BE2C (cell line): ENCODE results near the gene CHDH.

Experiments
- DNase-seq: peaks from one replicate; pipeline ENCODE4 v3.0.0-alpha.2; 2020
- H3K27me3 ChIP-seq: fragments of 250-450 bp; sonication (Bioruptor Pico); 2 replicates; pipeline ENCODE4 v1.5.1; 2020; ENCODE audit warnings: mild to moderate bottlenecking
- H3K36me3 ChIP-seq: fragments of 250-450 bp; sonication (Bioruptor Pico); 2 replicates; pipeline ENCODE4 v1.5.1; 2020; ENCODE audit warnings: mild to moderate bottlenecking
- H3K4me1 ChIP-seq: fragments of 250-450 bp; sonication (Bioruptor Pico); 2 replicates; pipeline ENCODE4 v1.5.1; 2020
- H3K4me3 ChIP-seq: 2 replicates; pipeline ENCODE4 v1.5.1; 2011; ENCODE audit warnings: low read depth, low read length
- H3K9me3 ChIP-seq: fragments of 250-450 bp; sonication (Bioruptor Pico); 2 replicates; pipeline ENCODE4 v1.5.1; 2020
- TF ChIP-seq, protein P1 (sequence below): IDR thresholded peaks from 2 replicates; pipeline ENCODE4 v1.5.1; 2012; ENCODE audit warnings: mild to moderate bottlenecking, low read depth, low read length

The CHDH gene

DNA sequence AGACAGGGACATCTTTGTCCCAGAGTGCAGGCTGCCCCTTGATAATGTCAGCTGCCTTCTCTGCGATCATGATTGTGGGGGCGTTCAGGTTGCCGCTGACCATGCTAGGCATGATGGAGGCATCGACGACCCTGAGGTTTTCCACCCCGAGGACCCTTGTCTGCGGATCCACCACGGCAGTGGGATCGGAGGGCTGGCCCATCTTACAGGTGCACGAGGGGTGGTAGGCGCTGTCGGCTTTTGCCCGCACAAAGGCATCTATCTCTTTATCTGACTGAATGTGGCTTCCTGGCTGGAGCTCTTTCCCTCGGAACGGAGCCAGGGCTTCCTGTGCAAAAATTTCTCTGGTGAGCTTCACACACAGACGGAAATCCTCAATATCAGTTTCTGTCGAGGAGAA is 28.4 kb downstream of the CHDH start:
- Histone ChIP-seq H3K36me3 (no peaks in the 10 kb centered on the region), H3K9me3 (no peaks in the 10 kb centered on the region), H3K4me3 (no peak overlapping the region), H3K27me3 (no peaks in the 10 kb centered on the region), H3K4me1 (no peaks in the 10 kb centered on the region)
- TF ChIP-seq, protein P1, sequence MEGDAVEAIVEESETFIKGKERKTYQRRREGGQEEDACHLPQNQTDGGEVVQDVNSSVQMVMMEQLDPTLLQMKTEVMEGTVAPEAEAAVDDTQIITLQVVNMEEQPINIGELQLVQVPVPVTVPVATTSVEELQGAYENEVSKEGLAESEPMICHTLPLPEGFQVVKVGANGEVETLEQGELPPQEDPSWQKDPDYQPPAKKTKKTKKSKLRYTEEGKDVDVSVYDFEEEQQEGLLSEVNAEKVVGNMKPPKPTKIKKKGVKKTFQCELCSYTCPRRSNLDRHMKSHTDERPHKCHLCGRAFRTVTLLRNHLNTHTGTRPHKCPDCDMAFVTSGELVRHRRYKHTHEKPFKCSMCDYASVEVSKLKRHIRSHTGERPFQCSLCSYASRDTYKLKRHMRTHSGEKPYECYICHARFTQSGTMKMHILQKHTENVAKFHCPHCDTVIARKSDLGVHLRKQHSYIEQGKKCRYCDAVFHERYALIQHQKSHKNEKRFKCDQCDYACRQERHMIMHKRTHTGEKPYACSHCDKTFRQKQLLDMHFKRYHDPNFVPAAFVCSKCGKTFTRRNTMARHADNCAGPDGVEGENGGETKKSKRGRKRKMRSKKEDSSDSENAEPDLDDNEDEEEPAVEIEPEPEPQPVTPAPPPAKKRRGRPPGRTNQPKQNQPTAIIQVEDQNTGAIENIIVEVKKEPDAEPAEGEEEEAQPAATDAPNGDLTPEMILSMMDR = no peak
- no peak for DNase-seq

DNA sequence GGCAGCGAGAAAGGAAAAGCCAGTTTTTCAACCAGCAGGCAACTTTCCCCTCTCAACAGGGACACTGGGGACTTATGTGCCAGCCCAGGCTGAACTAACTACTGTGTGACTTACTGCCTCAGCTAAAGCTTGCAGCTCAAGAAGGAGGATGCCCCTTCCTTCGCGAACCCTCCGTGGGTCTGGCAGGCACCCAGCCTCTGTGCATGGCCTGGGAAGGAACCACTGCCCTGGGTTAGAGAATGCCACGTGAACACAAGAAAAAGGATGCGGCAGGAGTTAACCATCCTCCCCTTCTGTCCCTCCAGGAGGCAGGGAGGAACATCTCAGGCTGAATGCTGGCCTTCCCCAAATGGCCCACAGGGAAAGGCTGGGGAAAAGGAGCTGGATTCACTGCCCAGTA is 29.0 kb downstream of the CHDH start:
- no peaks in the 10 kb centered on the region for H3K9me3 ChIP-seq
- TF ChIP-seq, protein P1 = no peak
- no peaks in the 10 kb centered on the region for H3K4me1 ChIP-seq
- no peak overlapping the region for H3K4me3 ChIP-seq
- no peak for DNase-seq
- H3K27me3 ChIP-seq = no peaks in the 10 kb centered on the region
- no peaks in the 10 kb centered on the region for H3K36me3 ChIP-seq

DNA sequence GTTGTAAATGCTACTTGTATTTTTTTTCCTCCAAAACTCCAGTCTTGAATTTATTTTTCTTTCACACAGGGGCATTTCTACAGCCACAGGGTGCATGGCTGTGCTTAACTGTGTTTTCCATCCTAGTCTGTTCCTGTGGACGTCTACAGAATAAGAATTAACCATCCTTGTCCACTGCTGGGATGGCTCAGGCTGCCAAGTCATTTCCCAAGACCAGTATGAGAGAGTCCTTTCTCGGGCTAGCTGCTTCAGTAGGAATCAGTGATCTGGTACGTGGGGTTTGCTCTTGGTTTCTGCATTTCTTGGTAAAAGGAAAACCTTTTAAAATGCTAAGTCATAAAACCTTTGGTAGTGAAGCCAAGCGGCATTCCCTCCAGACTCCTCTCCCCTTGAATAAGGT is 29.8 kb downstream of the CHDH start:
- no peaks in the 10 kb centered on the region for H3K9me3 ChIP-seq
- no peaks in the 10 kb centered on the region for H3K36me3 ChIP-seq
- TF ChIP-seq, protein P1 = no peak
- no peaks in the 10 kb centered on the region for H3K27me3 ChIP-seq
- H3K4me1 ChIP-seq = no peaks in the 10 kb centered on the region
- DNase-seq = no peak
- no peak overlapping the region for H3K4me3 ChIP-seq

DNA sequence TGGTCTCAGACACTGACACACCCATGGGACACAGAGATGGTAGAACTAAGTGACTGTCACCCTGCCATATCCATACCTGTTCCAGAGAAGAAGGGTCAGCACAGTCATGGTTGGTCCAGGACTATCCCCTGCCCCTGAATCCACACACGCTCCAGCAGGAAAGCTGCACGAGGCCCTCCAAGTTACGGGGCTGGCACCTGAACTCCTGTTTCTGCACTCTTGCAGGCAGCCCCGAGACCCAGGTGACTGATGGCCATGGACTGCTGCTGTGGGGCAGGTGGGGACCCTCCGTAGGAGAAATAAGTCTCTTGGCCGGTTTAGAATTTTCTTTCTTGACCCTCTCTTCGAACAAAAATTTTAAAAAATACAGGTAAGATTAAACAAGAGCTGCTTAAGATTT is 30.6 kb downstream of the CHDH start:
- H3K4me3 ChIP-seq = no peak overlapping the region
- no peak for DNase-seq
- TF ChIP-seq, protein P1 = no peak
- H3K36me3 ChIP-seq = no peaks in the 10 kb centered on the region
- no peaks in the 10 kb centered on the region for H3K9me3 ChIP-seq
- H3K27me3 ChIP-seq = no peaks in the 10 kb centered on the region
- H3K4me1 ChIP-seq = no peaks in the 10 kb centered on the region

DNA sequence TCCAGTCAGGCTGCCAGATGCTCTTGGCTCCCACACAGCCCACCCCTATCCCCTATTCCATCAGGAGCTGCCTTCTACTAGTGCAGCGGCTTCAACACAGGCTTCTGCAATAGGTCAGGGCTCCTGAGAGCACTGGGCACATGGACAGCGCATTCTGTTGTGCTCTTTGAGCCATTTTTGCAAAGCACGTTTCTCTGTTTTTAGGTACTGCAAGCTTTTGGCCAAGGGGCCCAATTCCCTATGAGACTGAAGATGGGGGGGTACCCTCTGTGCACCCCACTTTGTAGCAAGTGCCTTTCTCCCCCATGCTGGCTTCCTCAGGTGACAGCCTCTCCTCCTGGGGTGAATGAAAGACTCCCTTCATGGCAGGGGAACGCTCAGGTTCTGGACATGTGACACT is 31.2 kb downstream of the CHDH start:
- Histone ChIP-seq H3K36me3 (no peaks in the 10 kb centered on the region), H3K27me3 (no peaks in the 10 kb centered on the region), H3K4me1 (no peaks in the 10 kb centered on the region), H3K9me3 (no peaks in the 10 kb centered on the region), H3K4me3 (no peak overlapping the region)
- TF ChIP-seq, protein P1 = no peak
- DNase-seq = no peak

DNA sequence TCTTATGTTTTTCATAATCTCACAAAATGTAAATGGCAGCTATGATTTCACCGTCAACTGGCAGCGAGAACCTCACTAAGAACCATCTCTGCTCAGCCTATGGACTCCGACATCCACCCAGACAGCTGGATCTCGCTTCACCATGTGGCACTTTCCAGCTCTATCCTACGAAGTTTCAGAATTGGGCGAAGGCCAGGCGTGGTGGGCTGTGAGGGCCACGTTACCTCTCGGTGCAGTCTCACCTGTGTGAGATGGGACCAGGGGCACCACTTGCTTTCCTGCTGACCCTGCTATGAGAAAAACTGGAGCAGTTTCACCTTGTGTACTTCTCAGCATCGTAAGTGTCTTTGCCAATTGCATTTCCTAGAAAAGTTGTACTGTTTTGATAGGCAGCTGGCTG is 32.3 kb downstream of the CHDH start:
- DNase-seq = no peak
- Histone ChIP-seq H3K4me1 (no peaks in the 10 kb centered on the region), H3K36me3 (no peaks in the 10 kb centered on the region), H3K9me3 (no peaks in the 10 kb centered on the region), H3K27me3 (no peaks in the 10 kb centered on the region), H3K4me3 (no peak overlapping the region)
- TF ChIP-seq, protein P1 = no peak
